ENCODE results near the gene ZER1. TPM values are rescaled to one million over a fixed set of nuclear protein-coding genes. Genes with fewer than 3 reads are reported as not detected.

ZER1 gene
- total RNA-seq, 2 donors from 2014 or later, result 25.7 to 41.9 TPM

DNA sequence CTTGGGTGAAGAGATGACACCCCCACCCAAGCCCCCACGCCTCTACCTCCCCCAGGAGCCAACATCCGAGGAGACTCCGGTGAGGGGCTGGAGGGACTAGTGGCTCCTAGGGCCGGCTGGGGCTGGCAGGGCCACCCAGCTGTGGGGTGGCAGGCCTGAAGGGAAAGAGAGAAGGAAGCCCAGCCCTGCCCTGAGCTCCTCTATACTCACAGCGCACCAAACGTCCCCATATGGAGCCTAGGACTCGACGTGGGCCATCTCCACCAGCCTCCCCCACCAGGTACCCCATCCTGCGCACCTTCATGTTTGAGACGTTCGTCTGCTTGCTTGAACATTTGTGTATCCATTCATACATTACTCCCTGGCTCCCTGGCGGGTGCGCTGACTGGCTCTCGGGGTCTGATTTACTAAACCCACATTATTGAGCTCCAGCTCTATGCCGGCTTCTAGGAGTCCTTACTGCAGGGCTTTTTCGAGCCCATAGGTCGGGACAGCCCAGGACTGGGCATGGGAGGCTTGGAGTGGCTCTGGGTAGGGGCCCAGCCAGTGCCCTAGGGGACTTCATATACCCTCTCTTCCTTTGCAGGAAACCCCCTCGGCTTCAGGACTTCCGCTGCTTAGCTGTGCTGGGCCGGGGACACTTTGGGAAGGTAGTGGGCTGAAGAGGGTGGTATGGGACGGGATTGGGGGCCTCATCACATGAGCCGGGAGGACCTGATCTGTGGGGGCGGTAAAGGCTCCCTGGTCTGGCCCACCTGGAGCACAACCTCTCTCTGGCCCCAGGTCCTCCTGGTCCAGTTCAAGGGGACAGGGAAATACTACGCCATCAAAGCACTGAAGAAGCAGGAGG lies 56.9 kb downstream of the ZER1 start:
- Histone ChIP-seq H3K27me3 (no peaks in the 10 kb centered on the region), H3K4me1 (no peaks in the 10 kb centered on the region), H3K36me3 (replicated peaks in 1 of 2; ENCODE audit: insufficient read depth in 1 of 2, low read depth in 2 of 2) (no peaks in the 10 kb centered on the region), H3K4me3 (no peak overlapping the region), H3K9me3 (no peaks in the 10 kb centered on the region), H3K27ac (no peak overlapping the region)
- intact Hi-C loops (cut with DNase I), result no loop called here
- 88 to 92% methylated on average over 12 to 23 of the region's 24 CpGs for WGBS, 2 donors
- TF ChIP-seq, protein P1, sequence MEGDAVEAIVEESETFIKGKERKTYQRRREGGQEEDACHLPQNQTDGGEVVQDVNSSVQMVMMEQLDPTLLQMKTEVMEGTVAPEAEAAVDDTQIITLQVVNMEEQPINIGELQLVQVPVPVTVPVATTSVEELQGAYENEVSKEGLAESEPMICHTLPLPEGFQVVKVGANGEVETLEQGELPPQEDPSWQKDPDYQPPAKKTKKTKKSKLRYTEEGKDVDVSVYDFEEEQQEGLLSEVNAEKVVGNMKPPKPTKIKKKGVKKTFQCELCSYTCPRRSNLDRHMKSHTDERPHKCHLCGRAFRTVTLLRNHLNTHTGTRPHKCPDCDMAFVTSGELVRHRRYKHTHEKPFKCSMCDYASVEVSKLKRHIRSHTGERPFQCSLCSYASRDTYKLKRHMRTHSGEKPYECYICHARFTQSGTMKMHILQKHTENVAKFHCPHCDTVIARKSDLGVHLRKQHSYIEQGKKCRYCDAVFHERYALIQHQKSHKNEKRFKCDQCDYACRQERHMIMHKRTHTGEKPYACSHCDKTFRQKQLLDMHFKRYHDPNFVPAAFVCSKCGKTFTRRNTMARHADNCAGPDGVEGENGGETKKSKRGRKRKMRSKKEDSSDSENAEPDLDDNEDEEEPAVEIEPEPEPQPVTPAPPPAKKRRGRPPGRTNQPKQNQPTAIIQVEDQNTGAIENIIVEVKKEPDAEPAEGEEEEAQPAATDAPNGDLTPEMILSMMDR (IDR thresholded peaks at IDR 0.05), result no peak
- TF ChIP-seq POLR2A (IDR thresholded peaks at IDR 0.05), result no peak
- peak in 1 of 4 donors; percentile 5 for DNase-seq
- ATAC-seq, result no peak

DNA sequence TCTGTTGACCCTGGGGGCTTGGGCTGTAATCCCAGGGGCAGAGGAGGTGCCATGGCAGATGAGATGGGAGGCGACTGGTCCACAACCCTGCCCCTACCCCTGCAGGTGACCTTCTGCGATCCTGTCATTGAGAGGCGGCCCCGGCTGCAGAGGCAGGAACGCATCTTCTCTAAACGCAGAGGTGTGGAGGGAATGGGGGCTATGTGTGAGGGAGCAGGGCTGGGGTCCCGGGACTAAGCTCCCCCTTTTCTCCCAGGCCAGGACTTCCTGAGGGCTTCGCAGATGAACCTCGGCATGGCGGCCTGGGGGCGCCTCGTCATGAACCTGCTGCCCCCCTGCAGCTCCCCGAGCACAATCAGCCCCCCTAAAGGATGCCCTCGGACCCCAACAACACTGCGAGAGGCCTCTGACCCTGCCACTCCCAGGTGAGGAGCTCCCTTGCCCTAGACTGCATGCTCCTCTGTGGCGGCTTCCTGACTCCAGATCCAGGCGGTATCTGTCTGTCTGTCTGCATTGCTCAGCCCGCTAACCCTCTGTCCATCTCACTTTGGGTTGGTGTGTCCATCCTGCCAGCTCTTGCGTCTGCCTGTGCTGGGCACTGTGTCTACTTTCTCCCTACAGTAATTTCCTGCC lies 57.7 kb downstream of the ZER1 start:
- DNase-seq (peak in 1 of 4 donors; percentile 8), ATAC-seq (no peak)
- H3K4me3 ChIP-seq, result no peak overlapping the region
- H3K4me1 ChIP-seq, result no peaks in the 10 kb centered on the region
- no peaks in the 10 kb centered on the region for H3K9me3 ChIP-seq
- H3K27ac ChIP-seq, result no peak overlapping the region
- TF ChIP-seq, protein P1 (IDR thresholded peaks at IDR 0.05), result no peak
- TF ChIP-seq POLR2A (IDR thresholded peaks at IDR 0.05), result no peak
- no peaks in the 10 kb centered on the region for H3K36me3 ChIP-seq (replicated peaks in 1 of 2; ENCODE audit: insufficient read depth in 1 of 2, low read depth in 2 of 2)
- WGBS, 2 donors, result 91 to 94% methylated on average over 10 to 19 of the region's 19 CpGs
- H3K27me3 ChIP-seq, result no peaks in the 10 kb centered on the region
- intact Hi-C loops (cut with DNase I), result no loop called here

DNA sequence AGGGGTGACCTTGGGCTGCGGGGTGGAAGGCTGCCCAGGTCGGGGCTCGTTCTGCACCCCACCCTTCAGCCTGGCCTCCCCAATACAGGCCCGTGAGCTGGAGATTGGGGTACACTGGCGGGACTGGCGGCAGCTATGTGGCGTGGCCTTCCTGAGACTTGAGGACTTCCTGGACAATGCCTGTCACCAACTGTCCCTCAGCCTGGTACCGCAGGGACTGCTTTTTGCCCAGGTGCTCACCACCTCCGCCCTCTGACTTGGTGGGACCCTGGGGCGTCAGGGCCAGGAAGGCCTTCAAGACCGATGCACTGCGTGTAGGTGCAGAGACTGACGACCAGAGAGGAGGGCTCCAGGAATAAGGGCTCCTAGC lies 58.3 kb downstream of the ZER1 start:
- no peak overlapping the region for H3K27ac ChIP-seq
- H3K27me3 ChIP-seq, result no peaks in the 10 kb centered on the region
- DNase-seq (peak in 1 of 4 donors; percentile 8), ATAC-seq (no peak)
- intact Hi-C loops (cut with DNase I), result no loop called here
- WGBS, 2 donors, result 90 to 94% methylated on average over 5 to 13 of the region's 13 CpGs
- H3K4me3 ChIP-seq, result no peak overlapping the region
- H3K36me3 ChIP-seq (replicated peaks in 1 of 2; ENCODE audit: insufficient read depth in 1 of 2, low read depth in 2 of 2), result no peaks in the 10 kb centered on the region
- TF ChIP-seq, protein P1 (IDR thresholded peaks at IDR 0.05), result no peak
- TF ChIP-seq POLR2A (IDR thresholded peaks at IDR 0.05), result no peak
- no peaks in the 10 kb centered on the region for H3K9me3 ChIP-seq
- no peaks in the 10 kb centered on the region for H3K4me1 ChIP-seq

DNA sequence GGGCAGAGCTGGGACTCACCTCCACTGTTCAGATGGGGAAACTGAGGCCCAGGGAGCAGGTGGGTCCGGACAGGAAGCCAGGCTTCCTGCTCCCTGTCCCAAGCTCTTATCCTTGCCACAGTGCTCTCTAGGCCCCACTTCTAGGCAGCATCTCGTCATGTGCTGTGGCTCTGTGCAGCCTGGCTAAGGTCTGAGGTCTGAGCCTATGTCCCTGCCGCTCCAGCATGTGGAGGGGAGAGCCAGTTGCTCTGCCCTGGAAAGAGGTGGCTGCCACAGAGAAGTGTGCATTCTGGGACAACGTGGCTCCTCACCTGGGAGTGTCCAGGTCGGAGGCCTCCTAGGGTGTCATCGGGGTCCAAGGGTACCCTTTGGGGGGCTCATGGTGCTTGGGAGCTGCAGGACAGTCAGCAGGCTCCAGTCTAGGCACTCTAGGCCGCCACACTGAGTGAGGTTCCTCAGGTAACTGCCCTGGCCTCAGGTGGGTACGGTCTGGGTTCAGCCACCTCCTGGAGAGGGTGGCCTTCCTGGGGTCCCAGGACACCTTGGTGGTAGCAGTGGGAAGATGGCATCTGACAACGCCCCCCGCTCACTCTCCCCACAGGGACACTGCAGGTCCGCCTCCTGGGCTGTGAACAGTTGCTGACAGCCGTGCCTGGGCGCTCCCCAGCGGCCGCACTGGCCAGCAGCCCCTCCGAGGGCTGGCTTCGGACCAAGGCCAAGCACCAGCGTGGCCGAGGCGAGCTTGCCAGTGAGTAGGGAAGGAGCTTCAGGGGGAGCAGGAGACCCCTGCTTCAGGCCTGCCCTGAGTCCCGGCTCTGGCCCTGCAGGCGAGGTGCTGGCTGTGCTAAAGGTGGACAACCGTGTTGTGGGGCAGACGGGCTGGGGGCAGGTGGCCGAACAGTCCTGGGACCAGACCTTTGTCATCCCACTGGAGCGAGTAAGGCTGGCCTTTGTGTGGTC lies 59.0 kb downstream of the ZER1 start:
- Histone ChIP-seq H3K36me3 (replicated peaks in 1 of 2; ENCODE audit: insufficient read depth in 1 of 2, low read depth in 2 of 2) (no peaks in the 10 kb centered on the region), H3K4me3 (no peak overlapping the region), H3K27me3 (no peaks in the 10 kb centered on the region), H3K4me1 (no peaks in the 10 kb centered on the region), H3K9me3 (no peaks in the 10 kb centered on the region), H3K27ac (no peak overlapping the region)
- intact Hi-C loops (cut with DNase I), result no loop called here
- 91 to 98% methylated on average over 13 to 24 of the region's 26 CpGs for WGBS, 2 donors
- TF ChIP-seq, protein P1 (IDR thresholded peaks at IDR 0.05), result no peak
- no peak for TF ChIP-seq POLR2A (IDR thresholded peaks at IDR 0.05)
- ATAC-seq, result peak; percentile 39
- peak in 1 of 4 donors; percentile 10 for DNase-seq

Measured in body of pancreas (tissue), 4 donors.